HepG2 (cell line): Measurements from ENCODE around the gene CLTCL1. TPM values are rescaled to one million over a fixed set of nuclear protein-coding genes. Genes with fewer than 3 reads are reported as not detected.

Experiments used
- ARNTL ChIP-seq: sonication (generic); formaldehyde crosslinking; IDR thresholded peaks from 2 replicates; pipeline ENCODE4 v1.4.0; 2020; ENCODE audit warnings: mild to moderate bottlenecking, missing genetic modification reagents
- KDM2A ChIP-seq: sonication (generic); formaldehyde crosslinking; IDR thresholded peaks from 2 replicates; pipeline ENCODE4 v1.4.0; 2020; ENCODE audit warnings: low read depth, missing genetic modification reagents, borderline replicate concordance
- NR2F1 ChIP-seq, 2 experiments: fragments of 450-650 bp in 1 of 2; formaldehyde crosslinking in 1 of 2; IDR thresholded peaks; 2 replicates each; pipeline versions ENCODE4 v1.5.0 to v1.6.1; 2016 to 2020; ENCODE audit warnings: mild to moderate bottlenecking in 1 of 2, missing compliant biosample characterization in 1 of 2, missing genetic modification reagents in 1 of 2, moderate library complexity in 1 of 2
- NR2F6 ChIP-seq, 2 experiments: IDR thresholded peaks; 2 replicates each; pipeline ENCODE4 v1.6.1; 2016; ENCODE audit warnings: antibody characterized with exemption in 1 of 2, mild to moderate bottlenecking in 1 of 2
- PAX8 ChIP-seq: sonication (generic); formaldehyde crosslinking; IDR thresholded peaks from 2 replicates; pipeline ENCODE4 v1.8.0; 2022; ENCODE audit warnings: mild to moderate bottlenecking, missing genetic modification reagents, borderline replicate concordance
- PCBP1 ChIP-seq: fragments of 200-400 bp; formaldehyde crosslinking; IDR thresholded peaks from 2 replicates; pipeline ENCODE4 v1.6.1; 2017; ENCODE audit warnings: mild to moderate bottlenecking, low read depth, low read length, borderline replicate concordance
- PRPF4 ChIP-seq: fragments of 200-400 bp; formaldehyde crosslinking; IDR thresholded peaks from 2 replicates; pipeline ENCODE4 v1.6.1; 2016; ENCODE audit warnings: low read length, low read depth; ENCODE audit not compliant: poor library complexity, severe bottlenecking
- PTBP1 ChIP-seq: fragments of 200-400 bp; formaldehyde crosslinking; IDR thresholded peaks from 2 replicates; pipeline ENCODE4 v1.6.1; 2018; ENCODE audit warnings: low read length, low read depth; ENCODE audit not compliant: poor library complexity, severe bottlenecking
- YEATS4 ChIP-seq: sonication (generic); formaldehyde crosslinking; IDR thresholded peaks from 2 replicates; pipeline ENCODE4 v1.4.0; 2020; ENCODE audit warnings: missing genetic modification reagents, borderline replicate concordance
- ZKSCAN8 ChIP-seq: IDR thresholded peaks from 2 replicates; pipeline ENCODE4 v1.6.1; 2016; ENCODE audit warnings: borderline replicate concordance, missing genetic modification reagents, missing compliant biosample characterization
- ZNF556 ChIP-seq: sonication (generic); formaldehyde crosslinking; IDR thresholded peaks from 2 replicates; pipeline ENCODE4 v1.4.0; 2020; ENCODE audit warnings: mild to moderate bottlenecking, missing genetic modification reagents, borderline replicate concordance
- ZNF557 ChIP-seq: sonication (generic); formaldehyde crosslinking; IDR thresholded peaks from 2 replicates; pipeline ENCODE4 v1.4.0; 2020; ENCODE audit warnings: missing genetic modification reagents
- ZNF558 ChIP-seq: sonication (generic); formaldehyde crosslinking; IDR thresholded peaks from 2 replicates; pipeline ENCODE4 v1.9.0; 2022; ENCODE audit warnings: mild to moderate bottlenecking, missing genetic modification reagents, borderline replicate concordance
- ZNF572 ChIP-seq: sonication (generic); formaldehyde crosslinking; IDR thresholded peaks from 2 replicates; pipeline ENCODE4 v1.5.1; 2020; ENCODE audit warnings: mild to moderate bottlenecking, missing genetic modification reagents
- ZNF605 ChIP-seq: sonication (generic); formaldehyde crosslinking; IDR thresholded peaks from 2 replicates; pipeline ENCODE4 v1.8.0; 2022; ENCODE audit warnings: mild to moderate bottlenecking, missing genetic modification reagents
- ZNF614 ChIP-seq: IDR thresholded peaks from 2 replicates; pipeline ENCODE4 v1.6.1; 2018; ENCODE audit warnings: missing biosample characterization, missing genetic modification reagents, inconsistent platforms, borderline replicate concordance
- ZNF83 ChIP-seq: sonication (generic); formaldehyde crosslinking; IDR thresholded peaks from 2 replicates; pipeline ENCODE4 v1.4.0; 2020; ENCODE audit warnings: missing genetic modification reagents, mild to moderate bottlenecking, borderline replicate concordance
- ZNF841 ChIP-seq: sonication (generic); formaldehyde crosslinking; IDR thresholded peaks from 2 replicates; pipeline ENCODE4 v1.8.1; 2023; ENCODE audit warnings: missing genetic modification reagents, borderline replicate concordance
- polyA plus RNA-seq, 8 experiments: library from polyadenylated mRNA; depleted of rRNA in 3 of 8; stranded (reverse) in 7 of 8; unstranded in 1 of 8; fragments of >200 nt; fragmentation: Illumina TruSeq in 4 of 8; extraction: Trizol in 4 of 8; gene quantifications; 2 replicates each; pipeline versions ENCODE4 v1.2.1 to v1.2.3, GENCODE V29; 2011 to 2016; ENCODE audit warnings: low read depth in 4 of 8, missing spikeins in 1 of 8, mixed read lengths in 1 of 8; ENCODE audit not compliant: insufficient read depth in 1 of 8
- total RNA-seq, 5 experiments: library from RNA; depleted of rRNA; stranded (reverse); fragments of >200 nt; fragmentation: Illumina TruSeq; extraction: Trizol; gene quantifications; 2 replicates each; pipeline ENCODE4 v1.2.3, GENCODE V29; 2016; ENCODE audit warnings: low read depth in 1 of 5
- TF ChIP-seq, protein P1 (sequence below): sonication (generic); formaldehyde crosslinking; IDR thresholded peaks from one replicate; pipeline ENCODE4 v1.5.1; 2020; ENCODE audit warnings: mild to moderate bottlenecking, missing genetic modification reagents; ENCODE audit errors: not compliant biosample characterization
- TF ChIP-seq, protein P2 (sequence below): sonication (generic); formaldehyde crosslinking; IDR thresholded peaks from 2 replicates; pipeline ENCODE4 v1.5.0; 2020; ENCODE audit warnings: missing genetic modification reagents, mild to moderate bottlenecking, borderline replicate concordance

The CLTCL1 gene
- total and polyA plus RNA-seq, 2 of the 13 experiments (the other 11 are each of a cell fraction or from before 2014, with no cell fraction given), result 8.1 to 10.9 TPM

DNA sequence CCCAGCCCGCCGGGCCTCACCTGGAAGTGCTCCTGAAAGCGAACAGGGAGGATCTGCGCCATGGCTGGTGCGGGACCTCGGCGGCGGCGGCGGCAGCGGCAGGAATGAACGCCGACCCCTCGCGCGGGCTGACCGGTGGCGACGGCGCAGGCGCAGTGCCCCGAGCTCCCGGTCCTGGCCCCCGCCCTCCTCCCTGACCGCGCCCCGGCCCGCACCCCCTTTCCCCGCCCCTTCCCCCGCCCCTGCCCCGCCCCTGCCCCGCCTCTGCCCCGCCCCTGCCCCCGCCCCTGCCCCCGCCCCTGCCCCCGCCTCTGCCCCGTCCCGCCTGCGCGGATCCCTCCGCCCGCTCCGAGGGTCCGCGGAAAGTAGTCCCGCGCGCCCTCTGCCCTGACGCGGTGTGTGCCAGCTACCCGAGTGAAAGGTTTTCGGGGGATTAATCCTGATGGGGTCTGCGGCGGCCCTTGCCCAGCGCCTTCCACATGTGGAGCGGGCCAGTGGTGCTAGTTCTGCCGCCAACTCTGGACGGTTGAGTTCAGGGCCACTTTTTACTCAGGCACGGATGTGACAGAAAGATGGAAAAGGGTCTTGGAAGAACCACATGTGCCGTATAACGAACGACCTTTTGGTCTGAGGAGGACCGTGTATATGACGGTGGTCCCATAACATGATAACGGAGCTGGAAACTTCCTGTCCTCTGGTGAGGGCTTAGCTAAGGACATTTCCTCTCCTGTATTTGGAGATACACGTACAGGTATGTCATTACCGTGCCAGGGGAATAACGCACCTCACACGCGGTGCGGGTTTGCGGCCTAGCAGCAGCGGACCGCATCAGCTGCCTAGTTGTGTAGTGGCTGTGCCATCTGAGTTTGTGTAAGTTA lies at the start of gene CLTCL1 (continued):
- TF ChIP-seq, protein P1, sequence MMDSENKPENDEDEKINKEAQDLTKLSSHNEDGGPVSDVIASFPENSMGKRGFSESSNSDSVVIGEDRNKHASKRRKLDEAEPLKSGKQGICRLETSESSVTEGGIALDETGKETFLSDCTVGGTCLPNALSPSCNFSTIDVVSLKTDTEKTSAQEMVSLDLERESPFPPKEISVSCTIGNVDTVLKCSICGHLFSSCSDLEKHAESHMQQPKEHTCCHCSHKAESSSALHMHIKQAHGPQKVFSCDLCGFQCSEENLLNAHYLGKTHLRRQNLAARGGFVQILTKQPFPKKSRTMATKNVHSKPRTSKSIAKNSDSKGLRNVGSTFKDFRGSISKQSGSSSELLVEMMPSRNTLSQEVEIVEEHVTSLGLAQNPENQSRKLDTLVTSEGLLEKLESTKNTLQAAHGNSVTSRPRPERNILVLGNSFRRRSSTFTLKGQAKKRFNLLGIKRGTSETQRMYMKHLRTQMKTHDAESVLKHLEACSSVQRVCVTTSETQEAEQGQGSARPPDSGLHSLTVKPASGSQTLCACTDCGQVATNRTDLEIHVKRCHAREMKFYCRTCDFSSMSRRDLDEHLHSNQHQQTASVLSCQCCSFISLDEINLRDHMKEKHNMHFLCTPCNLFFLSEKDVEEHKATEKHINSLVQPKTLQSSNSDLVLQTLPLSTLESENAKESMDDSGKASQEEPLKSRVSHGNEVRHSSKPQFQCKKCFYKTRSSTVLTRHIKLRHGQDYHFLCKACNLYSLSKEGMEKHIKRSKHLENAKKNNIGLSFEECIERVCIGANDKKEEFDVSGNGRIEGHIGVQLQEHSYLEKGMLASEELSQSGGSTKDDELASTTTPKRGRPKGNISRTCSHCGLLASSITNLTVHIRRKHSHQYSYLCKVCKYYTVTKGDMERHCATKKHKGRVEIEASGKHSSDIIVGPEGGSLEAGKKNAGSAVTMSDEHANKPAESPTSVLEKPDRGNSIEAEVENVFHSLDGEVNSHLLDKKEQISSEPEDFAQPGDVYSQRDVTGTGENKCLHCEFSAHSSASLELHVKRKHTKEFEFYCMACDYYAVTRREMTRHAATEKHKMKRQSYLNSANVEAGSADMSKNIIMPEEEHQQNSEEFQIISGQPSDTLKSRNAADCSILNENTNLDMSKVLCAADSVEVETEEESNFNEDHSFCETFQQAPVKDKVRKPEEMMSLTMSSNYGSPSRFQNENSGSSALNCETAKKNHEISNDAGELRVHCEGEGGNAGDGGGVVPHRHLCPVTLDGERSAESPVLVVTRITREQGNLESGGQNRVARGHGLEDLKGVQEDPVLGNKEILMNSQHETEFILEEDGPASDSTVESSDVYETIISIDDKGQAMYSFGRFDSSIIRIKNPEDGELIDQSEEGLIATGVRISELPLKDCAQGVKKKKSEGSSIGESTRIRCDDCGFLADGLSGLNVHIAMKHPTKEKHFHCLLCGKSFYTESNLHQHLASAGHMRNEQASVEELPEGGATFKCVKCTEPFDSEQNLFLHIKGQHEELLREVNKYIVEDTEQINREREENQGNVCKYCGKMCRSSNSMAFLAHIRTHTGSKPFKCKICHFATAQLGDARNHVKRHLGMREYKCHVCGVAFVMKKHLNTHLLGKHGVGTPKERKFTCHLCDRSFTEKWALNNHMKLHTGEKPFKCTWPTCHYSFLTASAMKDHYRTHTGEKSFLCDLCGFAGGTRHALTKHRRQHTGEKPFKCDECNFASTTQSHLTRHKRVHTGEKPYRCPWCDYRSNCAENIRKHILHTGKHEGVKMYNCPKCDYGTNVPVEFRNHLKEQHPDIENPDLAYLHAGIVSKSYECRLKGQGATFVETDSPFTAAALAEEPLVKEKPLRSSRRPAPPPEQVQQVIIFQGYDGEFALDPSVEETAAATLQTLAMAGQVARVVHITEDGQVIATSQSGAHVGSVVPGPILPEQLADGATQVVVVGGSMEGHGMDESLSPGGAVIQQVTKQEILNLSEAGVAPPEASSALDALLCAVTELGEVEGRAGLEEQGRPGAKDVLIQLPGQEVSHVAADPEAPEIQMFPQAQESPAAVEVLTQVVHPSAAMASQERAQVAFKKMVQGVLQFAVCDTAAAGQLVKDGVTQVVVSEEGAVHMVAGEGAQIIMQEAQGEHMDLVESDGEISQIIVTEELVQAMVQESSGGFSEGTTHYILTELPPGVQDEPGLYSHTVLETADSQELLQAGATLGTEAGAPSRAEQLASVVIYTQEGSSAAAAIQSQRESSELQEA (CRISPR knock-in tag), result no peak
- TF ChIP-seq ZNF605 (peak; percentile 63; the same call in 1 of the 2 replicates), ARNTL (CRISPR knock-in tag) (peak; percentile 22; the same call in 1 of the 2 replicates), ZNF841 (CRISPR knock-in tag) (no peak), ZNF614 (CRISPR knock-in tag) (no peak), PCBP1 (peak; percentile 97), ZKSCAN8 (CRISPR knock-in tag) (no peak), ZNF572 (no peak), YEATS4 (peak; percentile 91), NR2F6 (IDR thresholded peaks at IDR 0.05) (no peak), NR2F6 (CRISPR knock-in tag; IDR thresholded peaks at IDR 0.05) (peak; percentile 35; the same call in 1 of the 2 replicates), PAX8 (CRISPR knock-in tag) (no peak), ZNF556 (CRISPR knock-in tag) (no peak), PTBP1 (no peak), NR2F1 (CRISPR knock-in tag; IDR thresholded peaks at IDR 0.05) (0 out of 4 replicates have a peak, but pooled peaks of 1 of the 2 experiments have one; percentile 3), ZNF557 (CRISPR knock-in tag) (no peak), KDM2A (CRISPR knock-in tag) (peak; percentile 87; the same call in 1 of the 2 replicates), PRPF4 (no peak), ZNF83 (0 out of 2 replicates have a peak, but pooled peaks have one; percentile 4), ZNF558 (CRISPR knock-in tag) (no peak)
- TF ChIP-seq, protein P2, sequence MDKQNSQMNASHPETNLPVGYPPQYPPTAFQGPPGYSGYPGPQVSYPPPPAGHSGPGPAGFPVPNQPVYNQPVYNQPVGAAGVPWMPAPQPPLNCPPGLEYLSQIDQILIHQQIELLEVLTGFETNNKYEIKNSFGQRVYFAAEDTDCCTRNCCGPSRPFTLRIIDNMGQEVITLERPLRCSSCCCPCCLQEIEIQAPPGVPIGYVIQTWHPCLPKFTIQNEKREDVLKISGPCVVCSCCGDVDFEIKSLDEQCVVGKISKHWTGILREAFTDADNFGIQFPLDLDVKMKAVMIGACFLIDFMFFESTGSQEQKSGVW, result no peak
